GM12801 (cell line): Measurements from ENCODE around the gene SLC7A9.

Experiments
- TF ChIP-seq, protein P1 (sequence below): IDR thresholded peaks from one replicate; pipeline ENCODE4 v1.5.1; 2011; ENCODE audit warnings: control low read depth; ENCODE audit not compliant: insufficient read length; ENCODE audit errors: extremely low read depth

Gene SLC7A9

DNA sequence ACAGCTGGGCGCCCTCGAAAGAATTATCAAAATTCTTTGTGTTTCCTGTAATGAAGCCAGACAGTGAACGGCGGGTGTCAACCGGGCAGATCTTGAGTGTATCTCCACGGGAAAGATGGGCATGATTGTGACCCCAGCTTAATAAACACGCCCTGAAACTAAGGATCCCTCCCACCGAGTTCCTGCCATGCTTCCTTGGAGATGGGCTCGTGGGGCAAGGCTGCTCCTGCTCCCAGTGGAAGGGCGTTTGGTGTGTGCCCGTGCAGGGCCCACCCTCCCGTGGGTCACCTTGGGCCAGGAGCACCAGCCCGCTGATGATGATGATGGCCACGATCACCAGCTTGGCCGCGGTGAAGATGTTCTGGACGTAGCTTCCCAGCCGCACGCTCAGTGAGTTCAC, 7.4 kb downstream of the SLC7A9 start:
- TF ChIP-seq, protein P1, sequence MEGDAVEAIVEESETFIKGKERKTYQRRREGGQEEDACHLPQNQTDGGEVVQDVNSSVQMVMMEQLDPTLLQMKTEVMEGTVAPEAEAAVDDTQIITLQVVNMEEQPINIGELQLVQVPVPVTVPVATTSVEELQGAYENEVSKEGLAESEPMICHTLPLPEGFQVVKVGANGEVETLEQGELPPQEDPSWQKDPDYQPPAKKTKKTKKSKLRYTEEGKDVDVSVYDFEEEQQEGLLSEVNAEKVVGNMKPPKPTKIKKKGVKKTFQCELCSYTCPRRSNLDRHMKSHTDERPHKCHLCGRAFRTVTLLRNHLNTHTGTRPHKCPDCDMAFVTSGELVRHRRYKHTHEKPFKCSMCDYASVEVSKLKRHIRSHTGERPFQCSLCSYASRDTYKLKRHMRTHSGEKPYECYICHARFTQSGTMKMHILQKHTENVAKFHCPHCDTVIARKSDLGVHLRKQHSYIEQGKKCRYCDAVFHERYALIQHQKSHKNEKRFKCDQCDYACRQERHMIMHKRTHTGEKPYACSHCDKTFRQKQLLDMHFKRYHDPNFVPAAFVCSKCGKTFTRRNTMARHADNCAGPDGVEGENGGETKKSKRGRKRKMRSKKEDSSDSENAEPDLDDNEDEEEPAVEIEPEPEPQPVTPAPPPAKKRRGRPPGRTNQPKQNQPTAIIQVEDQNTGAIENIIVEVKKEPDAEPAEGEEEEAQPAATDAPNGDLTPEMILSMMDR = no peak

DNA sequence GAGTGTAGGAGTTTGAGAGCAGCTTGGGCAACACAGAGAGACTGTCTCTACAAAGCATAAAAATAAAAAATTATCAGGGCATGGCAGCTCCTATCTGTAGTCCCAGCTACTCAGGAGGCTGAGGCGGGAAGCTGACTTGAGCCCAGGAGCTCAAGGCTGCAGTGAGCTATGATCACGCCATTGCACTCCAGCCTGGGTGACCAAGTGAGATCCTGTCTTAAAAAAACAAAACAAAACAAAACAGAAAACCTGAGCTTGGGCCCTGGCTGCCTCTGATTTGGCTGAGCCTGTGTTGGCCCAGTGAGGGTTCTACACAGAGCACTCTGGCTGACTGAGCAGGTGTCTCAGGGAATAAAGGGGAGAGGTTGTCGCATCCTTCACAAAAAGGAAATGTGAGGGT, 8.0 kb downstream of the SLC7A9 start:
- TF ChIP-seq, protein P1 = no peak

DNA sequence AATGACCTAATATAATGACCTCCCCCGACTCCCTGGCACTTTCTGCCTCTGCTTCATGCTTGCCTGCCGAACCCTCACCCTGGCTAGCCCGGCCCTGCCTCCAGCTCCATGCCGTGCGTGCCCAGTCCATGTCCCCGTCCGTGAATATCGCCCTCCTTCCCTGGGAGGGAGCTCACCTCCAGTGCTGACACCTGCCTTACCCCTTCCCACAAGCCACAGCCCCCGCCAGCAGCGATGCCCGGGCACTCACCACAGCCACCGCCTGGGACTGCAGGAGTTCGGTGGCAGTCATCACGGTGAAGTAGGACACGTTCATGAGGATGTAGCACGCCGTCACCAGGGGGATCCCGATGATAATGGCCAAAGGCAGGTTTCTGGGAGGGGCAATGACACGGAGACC, 10.0 kb downstream of the SLC7A9 start:
- TF ChIP-seq, protein P1 = no peak

DNA sequence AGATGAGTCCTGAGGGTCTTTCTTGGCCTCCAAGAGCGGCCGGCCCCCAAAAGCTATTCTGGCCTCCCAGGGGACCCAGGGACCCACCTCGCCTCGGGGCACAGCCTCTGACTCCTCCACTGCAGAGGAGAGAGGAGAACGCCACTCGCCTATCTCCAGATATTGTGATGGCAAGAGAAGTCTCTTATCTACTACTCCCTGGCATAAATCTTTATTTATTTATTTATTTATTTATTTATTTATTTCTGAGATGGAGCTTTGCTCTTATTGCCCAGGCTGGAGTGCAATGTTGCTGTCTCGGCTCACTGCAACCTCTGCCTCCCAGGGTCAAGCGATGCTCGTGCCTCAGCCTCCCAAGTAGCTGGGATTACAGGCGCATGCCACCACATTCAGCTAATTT, 11.0 kb downstream of the SLC7A9 start:
- TF ChIP-seq, protein P1 = no peak

DNA sequence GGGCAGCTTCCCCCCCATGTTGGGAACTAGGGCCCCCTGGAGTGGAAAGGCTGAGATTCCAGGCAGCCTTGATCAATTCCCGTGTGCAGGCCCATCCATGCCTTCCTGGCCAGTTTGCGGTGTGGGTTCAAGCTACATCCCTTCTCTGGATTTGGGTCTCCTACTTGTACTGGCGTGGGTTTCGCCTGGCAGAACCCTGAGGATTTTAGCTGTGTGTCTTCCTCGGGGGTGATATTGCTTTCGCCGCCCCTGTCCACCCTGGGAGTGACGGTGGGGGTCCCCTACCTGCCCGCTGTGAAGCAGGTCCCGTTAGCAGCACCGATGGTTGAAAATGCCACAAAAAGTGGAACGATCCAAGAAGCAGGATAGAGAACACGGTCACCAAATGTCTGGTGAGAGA, 11.4 kb downstream of the SLC7A9 start:
- TF ChIP-seq, protein P1 = no peak

GRCh38 chr19:32857584-32857983, 12.0 kb downstream of the SLC7A9 start:
- TF ChIP-seq, protein P1 = no peak

GRCh38 chr19:32852216-32852615, 17.4 kb downstream of the SLC7A9 start:
- TF ChIP-seq, protein P1 = no peak

DNA sequence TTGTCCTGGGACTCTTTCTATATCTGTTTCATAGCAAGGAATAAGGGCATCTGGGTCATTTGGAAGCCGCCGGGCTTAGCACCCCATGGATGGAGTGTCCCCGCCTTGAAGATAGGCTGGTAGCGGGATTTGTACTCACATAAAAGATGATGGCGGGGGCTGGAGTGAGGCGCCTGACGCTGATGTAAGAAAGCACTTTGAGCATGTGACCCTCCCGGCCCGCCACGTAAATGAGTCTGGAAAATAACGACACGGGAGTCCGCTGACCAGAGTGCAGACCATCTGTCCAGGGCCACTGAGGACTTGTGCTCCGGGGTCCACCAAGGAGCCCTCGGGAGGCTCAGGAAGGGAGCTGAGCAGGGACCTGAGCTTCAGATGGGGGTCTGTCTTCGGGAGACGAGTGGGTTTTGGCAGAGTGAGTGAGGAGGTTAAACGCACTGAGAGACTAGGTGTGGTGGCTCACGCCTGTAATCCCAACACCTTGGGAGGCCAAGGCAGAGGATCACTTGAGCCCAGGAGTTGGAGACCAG, 25.8 kb downstream of the SLC7A9 start:
- TF ChIP-seq, protein P1 = no peak
